AG09309 (cell line): ENCODE results near the gene FAM53A.

Source experiments
- DNase-seq: peaks from one replicate; pipeline ENCODE4 v3.0.0-alpha.2; 2010; ENCODE audit warnings: low read depth
- H3K4me3 ChIP-seq: 2 replicates; pipeline ENCODE4 v1.5.1; 2011; ENCODE audit warnings: mild to moderate bottlenecking, low read depth, low read length, moderate library complexity; ENCODE audit not compliant: control insufficient read depth
- TF ChIP-seq, protein P1 (sequence below): IDR thresholded peaks from 2 replicates; pipeline ENCODE4 v1.5.1; 2011; ENCODE audit warnings: mild to moderate bottlenecking, low read depth, low read length, inconsistent platforms; ENCODE audit not compliant: insufficient read depth, control insufficient read depth; ENCODE audit errors: missing control alignments

The FAM53A gene

GRCh38 chr4:1593881-1594345 lies 90.2 kb downstream of the FAM53A start:
- TF ChIP-seq, protein P1, sequence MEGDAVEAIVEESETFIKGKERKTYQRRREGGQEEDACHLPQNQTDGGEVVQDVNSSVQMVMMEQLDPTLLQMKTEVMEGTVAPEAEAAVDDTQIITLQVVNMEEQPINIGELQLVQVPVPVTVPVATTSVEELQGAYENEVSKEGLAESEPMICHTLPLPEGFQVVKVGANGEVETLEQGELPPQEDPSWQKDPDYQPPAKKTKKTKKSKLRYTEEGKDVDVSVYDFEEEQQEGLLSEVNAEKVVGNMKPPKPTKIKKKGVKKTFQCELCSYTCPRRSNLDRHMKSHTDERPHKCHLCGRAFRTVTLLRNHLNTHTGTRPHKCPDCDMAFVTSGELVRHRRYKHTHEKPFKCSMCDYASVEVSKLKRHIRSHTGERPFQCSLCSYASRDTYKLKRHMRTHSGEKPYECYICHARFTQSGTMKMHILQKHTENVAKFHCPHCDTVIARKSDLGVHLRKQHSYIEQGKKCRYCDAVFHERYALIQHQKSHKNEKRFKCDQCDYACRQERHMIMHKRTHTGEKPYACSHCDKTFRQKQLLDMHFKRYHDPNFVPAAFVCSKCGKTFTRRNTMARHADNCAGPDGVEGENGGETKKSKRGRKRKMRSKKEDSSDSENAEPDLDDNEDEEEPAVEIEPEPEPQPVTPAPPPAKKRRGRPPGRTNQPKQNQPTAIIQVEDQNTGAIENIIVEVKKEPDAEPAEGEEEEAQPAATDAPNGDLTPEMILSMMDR, result no peak
- DNase-seq, result no peak
- no peak overlapping the region for H3K4me3 ChIP-seq

GRCh38 chr4:1593458-1593857 lies 90.7 kb downstream of the FAM53A start:
- TF ChIP-seq, protein P1, result no peak
- H3K4me3 ChIP-seq, result no peak overlapping the region
- DNase-seq, result no peak

DNA sequence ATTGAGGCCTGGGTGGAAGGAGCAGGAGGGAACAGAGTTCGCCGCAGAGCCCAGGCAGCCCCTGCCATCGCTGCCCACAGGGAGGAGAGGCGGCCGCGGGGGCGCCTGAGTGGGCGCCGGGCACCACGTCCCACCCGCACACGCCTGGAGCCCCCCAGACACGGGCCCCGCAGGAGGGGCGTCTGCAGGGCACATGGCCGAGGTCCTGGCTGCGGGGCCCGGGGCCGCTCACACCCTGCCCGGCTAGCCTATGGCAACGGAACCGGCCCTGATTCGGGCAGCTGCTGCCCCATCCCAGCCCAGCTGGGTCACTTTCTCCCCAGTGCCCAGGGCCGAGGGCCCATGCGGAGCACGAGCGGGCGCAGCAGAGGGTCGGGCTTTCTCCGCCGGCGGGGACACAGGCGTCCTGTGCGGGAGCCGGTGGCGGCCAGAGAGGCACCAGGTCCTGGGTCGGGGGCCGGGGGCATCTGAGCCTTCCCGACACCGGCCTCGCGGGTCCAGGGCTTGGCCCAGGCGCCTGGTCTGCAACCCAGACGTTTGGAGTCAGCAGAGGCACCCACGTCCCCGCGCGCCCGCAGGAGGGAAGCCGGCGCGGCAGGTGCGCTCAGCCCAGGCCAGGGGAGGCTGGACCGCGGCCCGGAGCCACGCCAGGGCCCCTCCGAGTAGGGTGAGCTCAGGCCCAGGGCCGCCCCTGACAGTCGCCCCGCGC lies 91.2 kb downstream of the FAM53A start:
- no peak overlapping the region for H3K4me3 ChIP-seq
- TF ChIP-seq, protein P1, result no peak
- no peak for DNase-seq

- TF ChIP-seq, protein P1, result no peak
- no peak for DNase-seq
- H3K4me3 ChIP-seq, result no peak overlapping the region
These were observed 91.9 kb downstream of the FAM53A start for GRCh38 chr4:1592068-1592708.

DNA sequence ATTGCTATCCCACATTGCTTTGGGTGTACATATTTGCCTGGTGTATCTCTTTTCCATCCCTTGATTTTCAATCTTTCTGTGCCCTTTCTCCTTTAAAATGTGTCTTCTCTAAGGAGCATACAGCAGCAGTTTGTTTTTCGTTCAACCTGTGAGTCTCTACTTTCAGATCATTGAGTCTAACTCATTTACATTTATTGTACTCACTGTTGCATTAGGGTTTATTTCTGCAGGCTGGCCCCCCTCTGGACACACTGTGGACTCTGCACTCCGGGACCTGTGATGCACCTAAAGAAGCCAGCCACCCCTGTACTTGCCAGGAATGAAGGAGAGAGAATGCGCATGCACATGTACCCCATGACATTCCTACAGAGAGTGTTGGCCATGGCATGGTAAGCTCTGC lies 93.0 kb downstream of the FAM53A start:
- no peak overlapping the region for H3K4me3 ChIP-seq
- TF ChIP-seq, protein P1, result no peak
- DNase-seq, result no peak

DNA sequence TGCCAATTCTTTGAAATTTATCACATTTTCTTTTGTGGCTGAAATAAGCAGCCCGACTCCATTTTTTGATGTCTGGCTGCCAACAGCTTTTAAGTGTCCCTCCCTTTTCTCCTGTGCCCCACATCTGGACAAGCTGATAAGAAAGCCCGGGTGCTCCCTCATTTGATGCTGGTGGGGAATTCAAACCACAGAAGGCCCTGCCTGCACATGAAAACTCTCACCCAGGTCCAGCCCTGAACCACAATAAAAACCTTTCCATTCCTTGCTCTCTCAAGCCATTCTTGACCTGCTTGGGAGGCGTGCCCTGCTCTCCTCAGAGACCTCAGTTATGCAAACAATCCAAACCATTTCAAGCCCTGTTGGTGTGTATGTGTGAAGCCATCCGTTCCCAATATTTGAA lies 93.9 kb downstream of the FAM53A start:
- H3K4me3 ChIP-seq, result no peak overlapping the region
- TF ChIP-seq, protein P1, result no peak
- no peak for DNase-seq
